ENCODE data around the gene WDFY4.
A peak's percentile ranks its signal among the peaks of the same experiment; 100 is the strongest.

DNA sequence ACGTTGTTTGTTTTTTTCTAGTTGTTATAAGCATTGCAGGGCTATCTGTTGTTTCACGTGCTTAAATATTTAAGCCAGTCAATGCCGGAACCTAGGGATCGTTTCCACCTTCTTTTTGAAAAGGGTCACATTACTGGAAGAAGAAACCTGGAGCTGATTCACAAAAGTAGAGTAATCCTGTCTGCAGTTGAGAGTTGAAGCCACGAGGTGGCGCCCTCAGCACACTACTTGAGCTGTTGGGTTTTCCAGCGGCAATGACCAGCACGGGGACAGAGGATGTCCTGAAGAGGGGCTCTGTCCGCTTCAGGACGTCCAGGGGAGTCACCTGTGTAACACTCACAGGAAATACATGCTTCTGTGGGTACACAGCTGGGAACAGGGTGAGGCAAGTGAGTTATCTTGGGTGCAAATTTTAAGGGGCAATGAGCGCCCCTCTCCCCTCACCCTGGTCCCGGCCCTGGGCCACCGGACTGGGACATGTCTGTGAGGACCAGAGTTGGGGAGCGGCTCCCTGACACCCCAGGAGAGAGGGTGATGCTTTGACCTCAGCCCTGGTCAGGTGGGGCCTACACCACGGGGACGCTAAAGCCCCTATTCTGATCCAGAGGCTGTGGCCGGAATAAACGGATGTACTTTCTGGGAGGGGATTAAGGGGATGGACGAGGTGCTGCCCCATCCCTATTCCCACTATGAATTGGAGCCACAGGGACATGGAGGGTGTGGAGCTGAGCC lies 26.3 kb upstream of the WDFY4 start:
- TF ChIP-seq, protein P1, sequence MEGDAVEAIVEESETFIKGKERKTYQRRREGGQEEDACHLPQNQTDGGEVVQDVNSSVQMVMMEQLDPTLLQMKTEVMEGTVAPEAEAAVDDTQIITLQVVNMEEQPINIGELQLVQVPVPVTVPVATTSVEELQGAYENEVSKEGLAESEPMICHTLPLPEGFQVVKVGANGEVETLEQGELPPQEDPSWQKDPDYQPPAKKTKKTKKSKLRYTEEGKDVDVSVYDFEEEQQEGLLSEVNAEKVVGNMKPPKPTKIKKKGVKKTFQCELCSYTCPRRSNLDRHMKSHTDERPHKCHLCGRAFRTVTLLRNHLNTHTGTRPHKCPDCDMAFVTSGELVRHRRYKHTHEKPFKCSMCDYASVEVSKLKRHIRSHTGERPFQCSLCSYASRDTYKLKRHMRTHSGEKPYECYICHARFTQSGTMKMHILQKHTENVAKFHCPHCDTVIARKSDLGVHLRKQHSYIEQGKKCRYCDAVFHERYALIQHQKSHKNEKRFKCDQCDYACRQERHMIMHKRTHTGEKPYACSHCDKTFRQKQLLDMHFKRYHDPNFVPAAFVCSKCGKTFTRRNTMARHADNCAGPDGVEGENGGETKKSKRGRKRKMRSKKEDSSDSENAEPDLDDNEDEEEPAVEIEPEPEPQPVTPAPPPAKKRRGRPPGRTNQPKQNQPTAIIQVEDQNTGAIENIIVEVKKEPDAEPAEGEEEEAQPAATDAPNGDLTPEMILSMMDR (IDR thresholded peaks at IDR 0.05), result peak; percentile 86 to 96 (median 92)
- no peak for TF ChIP-seq POLR2A (IDR thresholded peaks at IDR 0.05)
